OCI-LY7 (cell line): Measurements from ENCODE around the gene BTF3.

Experiments used
- CTCF ChIP-seq: fragments of 200-600 bp; sonication (generic); conservative IDR thresholded peaks from 2 replicates; pipeline ENCODE4 v1.5.1; 2014; ENCODE audit warnings: mild to moderate bottlenecking, antibody characterized with exemption, low read length, moderate library complexity, mixed read lengths
- EZH2phosphoT487 ChIP-seq: fragments of 200-600 bp; sonication (generic); IDR thresholded peaks from 2 replicates; pipeline ENCODE4 v1.6.1; 2018; ENCODE audit warnings: low read depth, borderline replicate concordance, mild to moderate bottlenecking, mixed run types, antibody characterized with exemption, low read length, moderate library complexity, mixed read lengths

- no peak for TF ChIP-seq CTCF
- no peak for TF ChIP-seq EZH2phosphoT487
These were observed 14.6 kb upstream of the BTF3 start for GRCh38 chr5:73483676-73484075.
